HG03575 (cell line): Measurements from ENCODE around the gene ROMO1.
"Not testable (repeated sequence)": the region's sequence is repeated elsewhere in the genome, so short reads cannot be mapped to it uniquely, and the experiment has no call there.

Experiments
- ATAC-seq: cut with Tn5 transposase; IDR thresholded peaks from one replicate; pipeline ENCODE4 v1.9.1; 2021; ENCODE audit not compliant: unreplicated experiment, insufficient number of reproducible peaks, low FRiP score; ENCODE audit errors: extremely low read depth

The ROMO1 gene

GRCh38 chr20:35741892-35742740 lies 42.9 kb downstream of the ROMO1 start, which contains the start of gene RBM39:
Gene RBM39, minus strand, starts transcription at chr20:35742260. Its CDS starts 1,386 bp downstream, at chr20:35740874.
- ATAC-seq = peak; percentile 57

- no peak for ATAC-seq
Measured at GRCh38 chr20:35742741-35743523, 43.7 kb downstream of the ROMO1 start.

- ATAC-seq = no peak
Measured at GRCh38 chr20:35743693-35744491, 44.7 kb downstream of the ROMO1 start.

GRCh38 chr20:35744492-35744841 lies 45.3 kb downstream of the ROMO1 start:
- not testable (repeated sequence) for ATAC-seq
